ENCODE results near the gene CAP1.

The CAP1 gene

GRCh38 chr1:40094466-40095110 is 54.1 kb downstream of the CAP1 start:
- DNase-seq (ENCODE audit: low read depth in 3 of 3, low spot score in 1 of 3): no peak

GRCh38 chr1:40095806-40096205 is 55.3 kb downstream of the CAP1 start:
- DNase-seq (ENCODE audit: low read depth in 3 of 3, low spot score in 1 of 3): no peak

GRCh38 chr1:40096646-40096976 is 56.1 kb downstream of the CAP1 start:
- no peak for DNase-seq (ENCODE audit: low read depth in 3 of 3, low spot score in 1 of 3)

GRCh38 chr1:40096977-40097782 is 56.7 kb downstream of the CAP1 start, which contains the start of gene PPT1:
PPT1 (minus strand) TSS chr1:40097252; CDS start chr1:40097238, 14 bp downstream.
- peak; percentile 31 to 60 (median 33) for DNase-seq (ENCODE audit: low read depth in 3 of 3, low spot score in 1 of 3)

GRCh38 chr1:40102038-40102437 is 61.5 kb downstream of the CAP1 start:
- DNase-seq (ENCODE audit: low read depth in 3 of 3, low spot score in 1 of 3): no peak

DNA sequence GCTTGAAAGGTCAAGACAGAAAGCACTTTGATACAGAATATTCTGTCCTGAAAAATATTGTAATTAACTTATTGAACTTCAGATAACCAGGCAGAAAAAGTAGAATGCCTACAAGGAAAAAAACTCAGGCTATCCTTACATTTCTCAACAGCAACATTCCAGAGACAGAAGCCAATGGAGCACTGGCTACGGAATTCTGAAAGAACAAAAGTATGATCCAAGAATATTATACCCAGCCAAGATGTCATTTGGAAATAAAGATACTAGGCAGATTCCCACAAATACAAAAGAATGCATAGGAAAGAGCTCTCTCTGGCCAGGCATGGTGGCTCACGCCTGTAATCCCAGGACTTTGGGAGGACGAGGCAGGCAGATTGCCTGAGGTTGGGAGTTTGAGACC is 62.4 kb downstream of the CAP1 start:
- DNase-seq (ENCODE audit: low read depth in 3 of 3, low spot score in 1 of 3): no peak

GRCh38 chr1:40105028-40105427 is 64.5 kb downstream of the CAP1 start:
- no peak for DNase-seq (ENCODE audit: low read depth in 3 of 3, low spot score in 1 of 3)

DNA sequence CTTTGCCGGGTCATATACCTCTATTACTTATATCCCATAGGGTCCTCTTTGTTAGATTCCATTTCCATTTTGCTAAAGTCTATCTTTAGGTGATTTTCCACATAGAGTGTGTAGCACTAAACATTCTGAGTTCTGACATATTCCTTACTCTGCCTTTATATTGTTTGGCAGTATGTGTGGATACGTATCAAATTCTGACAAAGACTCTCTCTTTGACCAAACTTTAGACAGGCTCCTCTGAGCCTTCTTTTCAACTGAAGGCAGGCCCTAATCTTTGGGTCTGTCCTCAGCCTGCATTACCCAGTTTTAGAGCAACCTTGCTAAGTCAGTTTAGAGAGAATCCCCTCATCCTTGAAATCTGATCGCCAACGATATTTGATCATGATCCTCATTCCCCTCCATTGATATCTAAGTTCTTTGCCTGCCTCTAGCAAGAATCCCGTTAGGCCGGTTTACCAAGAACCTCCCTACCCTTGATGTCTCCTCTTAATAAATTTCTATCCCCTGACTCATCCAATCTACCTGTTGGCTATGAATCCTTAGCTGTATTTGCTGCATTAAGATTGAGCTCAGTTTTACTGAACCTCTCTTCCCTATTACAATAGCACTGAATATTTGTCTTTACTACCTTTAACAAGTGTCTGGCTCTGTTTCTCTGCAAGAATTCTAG is 66.9 kb downstream of the CAP1 start:
- DNase-seq (ENCODE audit: low read depth in 3 of 3, low spot score in 1 of 3): no peak

DNA sequence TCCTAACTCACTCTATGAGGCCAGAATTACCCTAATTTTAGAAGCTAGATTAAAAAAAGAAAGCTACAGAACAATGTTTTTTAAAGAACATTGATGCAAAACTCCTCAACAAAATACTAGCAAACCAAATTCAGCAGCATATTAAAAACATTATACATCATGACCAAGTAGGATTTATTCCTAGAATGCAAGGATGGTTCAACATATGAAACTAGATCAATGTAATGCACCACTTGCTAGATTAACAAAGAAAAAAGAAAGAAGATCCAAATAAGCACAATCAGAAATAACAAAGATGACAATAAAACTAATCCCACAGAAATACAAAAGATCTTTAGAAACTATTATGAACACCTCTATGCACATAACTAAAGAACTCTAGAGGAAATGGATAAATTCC is 69.9 kb downstream of the CAP1 start:
- no peak for DNase-seq (ENCODE audit: low read depth in 3 of 3, low spot score in 1 of 3)

GRCh38 chr1:40114400-40114799 is 73.9 kb downstream of the CAP1 start:
- no peak for DNase-seq (ENCODE audit: low read depth in 3 of 3, low spot score in 1 of 3)

DNA sequence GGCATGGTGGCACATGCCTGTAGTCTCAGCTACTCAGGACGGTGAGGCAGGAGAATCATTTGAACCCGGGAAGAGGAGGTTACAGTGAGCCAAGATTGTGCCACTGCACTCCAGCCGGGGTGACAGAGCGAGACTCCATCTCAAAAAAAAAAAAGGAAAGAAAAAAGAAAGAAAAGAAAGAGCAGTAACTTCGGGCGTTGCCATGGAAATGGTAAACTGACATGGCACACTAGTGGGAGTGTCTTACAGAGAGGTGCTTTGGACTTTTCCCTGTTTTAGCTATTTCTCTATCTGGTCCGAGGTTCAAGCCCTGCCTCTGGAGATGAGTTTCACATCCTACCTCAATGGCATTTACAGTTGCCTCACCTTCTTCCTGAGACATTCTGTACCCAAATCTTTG is 79.6 kb downstream of the CAP1 start:
- DNase-seq (ENCODE audit: low read depth in 3 of 3, low spot score in 1 of 3): no peak

All from stimulated activated CD4-positive, alpha-beta T cell treated with anti-CD3 and anti-CD28 coated beads, TNF-alpha, amount 100 ng/mL, for 1 hour (primary cell).